Measurements from ENCODE around the gene CXCL12.

DNA sequence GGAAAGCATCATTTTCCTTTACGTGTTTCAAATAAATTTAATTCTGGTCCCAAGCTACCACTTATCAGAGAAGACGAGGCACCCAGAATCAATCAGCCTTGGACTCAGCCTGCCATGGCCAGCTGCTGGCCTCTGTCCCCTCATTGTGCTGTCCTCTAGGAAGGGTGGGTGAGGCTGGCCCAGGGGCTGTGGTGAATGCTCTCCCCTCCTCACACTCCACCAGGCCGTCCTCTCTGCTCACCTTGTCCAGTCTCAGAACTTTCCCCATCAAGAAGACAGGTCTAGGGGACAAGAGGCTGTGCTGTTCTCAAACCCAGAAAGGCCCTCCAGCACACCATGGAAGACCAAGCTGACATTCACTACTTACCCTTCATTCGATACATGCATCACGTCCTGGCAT, 36.4 kb downstream of the CXCL12 start:
- TF ChIP-seq FOXK2 (IDR thresholded peaks at IDR 0.05) = no peak
- TF ChIP-seq SP1 (IDR thresholded peaks at IDR 0.05) = no peak

Measured in HEK293T (cell line).